ENCODE results near the gene PKMYT1.

PKMYT1 gene

GRCh38 chr16:2953706-2954627 is 26.3 kb downstream of the PKMYT1 start:
- Histone ChIP-seq H3K36me3 (ENCODE audit: low read length) (no peaks in the 10 kb centered on the region), H4K20me1 (ENCODE audit: low read depth, low read length) (no peaks in the 10 kb centered on the region), H3K27me3 (ENCODE audit: low read length) (no peaks in the 10 kb centered on the region), H3K9ac (ENCODE audit: low read length) (peak overlapping the region; percentile 16; the same call in 1 of the 2 replicates), H3K4me3 (ENCODE audit: insufficient read depth, low read length, poor library complexity, severe bottlenecking) (peak overlapping the region; percentile 5), H3K27ac (ENCODE audit: low read depth, low read length) (peak overlapping the region; percentile 54), H3K4me2 (ENCODE audit: low read depth, low read length, poor library complexity, severe bottlenecking) (peak overlapping the region; percentile 15), H3F3A (ENCODE audit: insufficient read depth) (peaks cover 10% of the 10 kb centered on the region), H3K9me3 (ENCODE audit: insufficient read depth, low read length) (no peaks in the 10 kb centered on the region), H3K9me2 (replicated peaks; ENCODE audit: insufficient read depth, low read length) (no peaks in the 10 kb centered on the region), H2AFZ (ENCODE audit: low read depth, low read length, severe bottlenecking) (no peak overlapping the region), H3K79me2 (ENCODE audit: insufficient read depth, low read length) (no peaks in the 10 kb centered on the region)
- TF ChIP-seq EZH2phosphoT487 (conservative IDR thresholded peaks at IDR 0.05; ENCODE audit: low read length): no peak
- TF ChIP-seq CTCF (IDR thresholded peaks at IDR 0.05; ENCODE audit: insufficient read depth, low read length, poor library complexity, severe bottlenecking): no peak

- Histone ChIP-seq H4K20me1 (ENCODE audit: low read depth, low read length) (no peaks in the 10 kb centered on the region), H3K9me2 (replicated peaks; ENCODE audit: insufficient read depth, low read length) (no peaks in the 10 kb centered on the region), H3K27me3 (ENCODE audit: low read length) (no peaks in the 10 kb centered on the region), H3K36me3 (ENCODE audit: low read length) (no peaks in the 10 kb centered on the region), H3F3A (ENCODE audit: insufficient read depth) (peaks cover 10% of the 10 kb centered on the region; the same call in 1 of the 2 replicates), H3K4me2 (ENCODE audit: low read depth, low read length, poor library complexity, severe bottlenecking) (no peak overlapping the region), H3K79me2 (ENCODE audit: insufficient read depth, low read length) (no peaks in the 10 kb centered on the region), H3K4me3 (ENCODE audit: insufficient read depth, low read length, poor library complexity, severe bottlenecking) (no peak overlapping the region), H3K9me3 (ENCODE audit: insufficient read depth, low read length) (no peaks in the 10 kb centered on the region), H3K27ac (ENCODE audit: low read depth, low read length) (no peak overlapping the region; the same call in 1 of the 2 replicates), H2AFZ (ENCODE audit: low read depth, low read length, severe bottlenecking) (no peak overlapping the region), H3K9ac (ENCODE audit: low read length) (no peak overlapping the region)
- no peak for TF ChIP-seq EZH2phosphoT487 (conservative IDR thresholded peaks at IDR 0.05; ENCODE audit: low read length)
- TF ChIP-seq CTCF (IDR thresholded peaks at IDR 0.05; ENCODE audit: insufficient read depth, low read length, poor library complexity, severe bottlenecking): no peak
Measured at GRCh38 chr16:2952679-2953078, 27.6 kb downstream of the PKMYT1 start.

- Histone ChIP-seq H3K4me2 (ENCODE audit: low read depth, low read length, poor library complexity, severe bottlenecking) (no peak overlapping the region), H3K27ac (ENCODE audit: low read depth, low read length) (no peak overlapping the region), H3F3A (ENCODE audit: insufficient read depth) (peaks cover 10% of the 10 kb centered on the region; the same call in 1 of the 2 replicates)
Measured at GRCh38 chr16:2950773-2951172, 29.5 kb downstream of the PKMYT1 start.

More at GRCh38 chr16:2950773-2951172, 29.5 kb downstream of the PKMYT1 start:
- Histone ChIP-seq H3K9me3 (ENCODE audit: insufficient read depth, low read length) (no peaks in the 10 kb centered on the region), H3K27me3 (ENCODE audit: low read length) (no peaks in the 10 kb centered on the region), H4K20me1 (ENCODE audit: low read depth, low read length) (no peaks in the 10 kb centered on the region), H3K9me2 (replicated peaks; ENCODE audit: insufficient read depth, low read length) (no peaks in the 10 kb centered on the region), H3K9ac (ENCODE audit: low read length) (no peak overlapping the region), H3K4me3 (ENCODE audit: insufficient read depth, low read length, poor library complexity, severe bottlenecking) (no peak overlapping the region), H3K36me3 (ENCODE audit: low read length) (no peaks in the 10 kb centered on the region), H3K79me2 (ENCODE audit: insufficient read depth, low read length) (no peaks in the 10 kb centered on the region), H2AFZ (ENCODE audit: low read depth, low read length, severe bottlenecking) (no peak overlapping the region)
- TF ChIP-seq EZH2phosphoT487 (conservative IDR thresholded peaks at IDR 0.05; ENCODE audit: low read length) (no peak), CTCF (IDR thresholded peaks at IDR 0.05; ENCODE audit: insufficient read depth, low read length, poor library complexity, severe bottlenecking) (no peak)
